ENCODE data around the gene BZW2. TPM values are rescaled to one million over a fixed set of nuclear protein-coding genes. Genes with fewer than 3 reads are reported as not detected.

BZW2 gene
- total and polyA plus RNA-seq, 4 donors, result 39.0 to 78.5 (median 64.8) TPM

DNA sequence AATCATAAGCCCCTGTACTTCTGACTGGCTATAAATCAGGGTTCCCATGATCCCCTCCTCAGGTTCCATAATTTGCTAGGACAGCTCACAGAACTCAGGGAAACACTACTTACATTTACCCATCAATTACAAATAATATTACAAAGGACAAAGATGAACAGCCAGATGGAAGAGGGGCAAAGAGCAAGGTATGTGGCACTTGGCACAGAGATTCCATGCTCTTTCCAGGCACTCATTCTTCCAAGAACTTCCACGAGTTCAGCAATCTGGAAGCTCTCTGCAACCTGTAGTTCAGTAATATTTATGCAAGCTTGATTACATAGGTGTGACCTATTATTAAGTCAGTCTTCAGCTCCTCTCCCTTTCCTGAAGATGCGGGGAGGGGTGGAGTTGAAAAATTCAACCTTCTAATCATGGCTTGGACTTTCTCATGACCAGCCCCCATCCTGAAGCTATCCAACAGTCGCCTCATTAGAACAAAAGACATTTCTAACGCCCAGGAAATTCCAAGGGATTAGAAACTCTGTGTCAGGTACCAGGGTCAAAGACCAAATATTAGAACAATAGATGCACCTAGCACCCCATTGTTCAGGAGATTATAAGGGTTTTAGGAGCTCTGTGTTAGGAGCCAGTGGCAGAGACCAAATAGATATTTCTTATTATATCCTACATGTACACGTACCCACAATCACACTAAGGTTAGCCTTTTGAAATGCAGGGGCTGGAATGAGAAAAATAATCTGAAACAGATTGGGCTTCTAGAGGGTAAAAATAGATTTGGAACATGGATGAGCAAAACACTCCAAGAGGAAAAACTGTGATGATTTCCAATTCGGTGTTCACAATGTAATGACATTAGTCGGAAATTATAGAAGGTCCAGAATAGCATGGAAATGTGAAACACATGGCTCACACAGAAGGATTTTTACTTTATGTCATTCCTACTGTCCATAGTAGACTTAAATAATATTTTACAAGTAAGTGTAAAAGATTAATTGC, 7.4 kb upstream of the BZW2 start:
- H3K27ac ChIP-seq (ENCODE audit: low read depth, low read length), result no peak overlapping the region
- DNase-seq (ENCODE audit: low read depth in 4 of 6, low spot score in 6 of 6), result peak in 1 of 6 donors; percentile 46

DNA sequence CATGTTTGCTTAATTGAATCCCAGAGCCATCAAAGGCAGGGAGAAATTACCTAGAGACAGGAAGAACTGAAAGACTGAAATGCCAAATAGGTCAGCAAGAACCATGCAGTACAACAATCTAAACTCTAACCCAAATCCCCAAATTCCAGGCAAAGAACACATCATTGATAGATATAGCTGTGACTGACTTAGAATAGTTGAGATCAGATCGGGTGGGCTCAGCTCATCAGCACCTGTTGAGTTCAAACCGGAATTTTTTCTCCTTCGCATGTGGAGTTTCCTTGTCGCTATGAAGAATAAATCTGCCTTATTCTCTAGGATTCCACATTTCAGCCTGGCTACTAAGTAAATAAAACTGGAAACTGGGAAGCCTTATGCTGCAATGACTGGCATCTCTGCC, 1.8 kb upstream of the BZW2 start:
- peaks cover 15% of the 10 kb centered on the region for H3K4me1 ChIP-seq (ENCODE audit: control insufficient read depth, insufficient read depth, low read length)
- H3K9me3 ChIP-seq (ENCODE audit: control insufficient read depth, insufficient read depth, low read length), result no peaks in the 10 kb centered on the region
- H3K36me3 ChIP-seq (ENCODE audit: control insufficient read depth, insufficient read depth, low read length), result no peaks in the 10 kb centered on the region
- WGBS (ENCODE audit: insufficient coverage), result no CpG with 5 or more reads among the region's 4 CpGs
- peak overlapping the region; percentile 100 for H3K4me3 ChIP-seq (ENCODE audit: low read depth, low read length)
- H3K27me3 ChIP-seq (ENCODE audit: control insufficient read depth, insufficient read depth, low read length), result no peaks in the 10 kb centered on the region
- H3K27ac ChIP-seq (ENCODE audit: low read depth, low read length), result peak overlapping the region; percentile 96
- DNase-seq (ENCODE audit: low read depth in 4 of 6, low spot score in 6 of 6), result no peak

More for the DNA sequence above, 7.4 kb upstream of the BZW2 start:
- Histone ChIP-seq H3K27me3 (ENCODE audit: control insufficient read depth, insufficient read depth, low read length) (no peaks in the 10 kb centered on the region), H3K9me3 (ENCODE audit: control insufficient read depth, insufficient read depth, low read length) (no peaks in the 10 kb centered on the region), H3K4me3 (ENCODE audit: low read depth, low read length) (no peak overlapping the region), H3K4me1 (ENCODE audit: control insufficient read depth, insufficient read depth, low read length) (peaks cover 2% of the 10 kb centered on the region), H3K36me3 (ENCODE audit: control insufficient read depth, insufficient read depth, low read length) (peaks cover 3% of the 10 kb centered on the region)
- whole genome bisulfite sequencing (ENCODE audit: insufficient coverage), result 100% methylated on average over 2 of the region's 7 CpGs

DNA sequence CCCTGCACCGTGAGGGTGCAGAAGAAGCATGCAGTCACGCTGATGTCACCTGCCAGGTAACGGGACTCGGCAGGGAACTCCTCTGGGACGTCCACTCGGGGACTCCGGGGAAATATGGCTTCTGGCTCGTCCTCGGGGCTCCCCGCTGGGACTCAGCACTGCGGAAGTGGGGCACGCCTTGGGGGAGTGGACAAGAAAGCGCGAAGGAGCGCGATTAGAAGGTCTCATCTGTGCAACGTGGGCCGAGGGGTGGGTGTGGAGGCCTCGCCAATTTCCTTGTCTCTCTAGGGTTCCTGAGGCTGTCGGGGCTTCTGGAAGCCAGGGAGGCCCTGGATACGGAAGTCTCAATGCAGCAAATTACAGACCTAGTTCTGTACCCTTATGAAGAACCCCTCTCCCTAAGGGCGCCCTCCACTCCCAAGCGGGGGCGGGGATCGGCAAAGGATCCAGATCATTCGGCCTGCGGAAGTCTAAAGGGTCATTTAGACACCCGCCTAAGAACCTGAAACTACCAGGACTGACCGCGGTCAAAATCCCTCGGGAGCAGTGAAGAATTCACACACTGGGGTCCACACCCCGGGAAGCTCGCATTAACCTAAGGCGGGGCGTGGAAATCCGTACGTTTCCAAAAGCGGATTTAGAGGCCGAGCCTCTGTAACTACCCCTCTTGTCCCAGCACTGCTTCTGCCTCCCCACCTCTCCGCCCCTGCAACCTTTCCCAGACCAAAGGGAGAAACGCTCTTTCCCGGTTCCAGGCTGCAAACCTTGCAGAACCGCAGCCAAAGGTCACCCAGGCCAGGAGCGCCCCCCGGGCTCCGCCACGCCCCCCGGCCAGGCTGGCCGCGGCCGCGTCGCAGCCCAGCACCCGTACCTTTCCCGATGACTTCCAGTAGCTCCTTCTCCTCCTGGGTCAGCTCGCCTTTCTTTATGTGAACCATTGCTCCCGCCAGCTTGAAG, 1.1 kb upstream of the BZW2 start:
- Histone ChIP-seq H3K27me3 (ENCODE audit: control insufficient read depth, insufficient read depth, low read length) (no peaks in the 10 kb centered on the region), H3K36me3 (ENCODE audit: control insufficient read depth, insufficient read depth, low read length) (no peaks in the 10 kb centered on the region), H3K4me3 (ENCODE audit: low read depth, low read length) (peak overlapping the region; percentile 100), H3K9me3 (ENCODE audit: control insufficient read depth, insufficient read depth, low read length) (no peaks in the 10 kb centered on the region), H3K27ac (ENCODE audit: low read depth, low read length) (peak overlapping the region; percentile 96), H3K4me1 (ENCODE audit: control insufficient read depth, insufficient read depth, low read length) (peaks cover 15% of the 10 kb centered on the region)
- peak in 2 of 6 donors; percentile 67 to 71 for DNase-seq (ENCODE audit: low read depth in 4 of 6, low spot score in 6 of 6)
- under 1% methylated on average over 57 of the region's 57 CpGs for WGBS (ENCODE audit: insufficient coverage)

DNA sequence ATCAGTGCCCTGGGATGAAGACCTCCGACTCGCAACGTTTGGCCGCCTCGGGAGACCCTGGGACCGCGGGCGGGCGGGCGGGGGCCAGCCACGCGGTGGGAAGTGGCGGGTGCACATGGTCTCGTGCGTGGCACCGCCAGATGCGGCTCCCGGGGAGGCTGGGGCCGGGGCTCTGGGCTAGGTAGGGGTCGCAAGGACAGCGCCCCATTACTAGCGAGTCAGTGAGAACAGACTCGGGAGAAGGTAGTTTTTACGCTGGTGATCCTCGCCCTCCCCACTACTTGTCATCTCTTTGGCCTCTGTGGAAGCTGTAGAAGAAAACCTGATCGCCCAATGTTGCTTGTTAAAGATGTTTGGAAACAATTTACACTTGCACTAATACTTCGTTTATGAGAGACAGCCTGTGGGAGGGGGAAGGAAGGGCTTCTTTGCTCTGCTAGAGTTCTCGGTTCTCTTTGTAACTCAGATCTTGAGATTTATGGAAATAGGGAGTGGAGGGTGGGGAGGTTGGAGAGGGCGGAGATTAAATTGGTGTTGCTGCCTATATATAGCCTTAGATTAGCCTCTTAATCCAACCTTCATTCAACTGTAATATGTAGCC, 591 bp downstream of the BZW2 start:
- H3K4me1 ChIP-seq (ENCODE audit: control insufficient read depth, insufficient read depth, low read length), result peaks cover 15% of the 10 kb centered on the region
- H3K27me3 ChIP-seq (ENCODE audit: control insufficient read depth, insufficient read depth, low read length), result no peaks in the 10 kb centered on the region
- DNase-seq (ENCODE audit: low read depth in 4 of 6, low spot score in 6 of 6), result peak in 2 of 6 donors; percentile 57 to 72
- no peaks in the 10 kb centered on the region for H3K9me3 ChIP-seq (ENCODE audit: control insufficient read depth, insufficient read depth, low read length)
- H3K36me3 ChIP-seq (ENCODE audit: control insufficient read depth, insufficient read depth, low read length), result no peaks in the 10 kb centered on the region
- H3K27ac ChIP-seq (ENCODE audit: low read depth, low read length), result peak overlapping the region; percentile 96
- WGBS (ENCODE audit: insufficient coverage), result 0% methylated on average over 19 of the region's 29 CpGs
- H3K4me3 ChIP-seq (ENCODE audit: low read depth, low read length), result peak overlapping the region; percentile 100

DNA sequence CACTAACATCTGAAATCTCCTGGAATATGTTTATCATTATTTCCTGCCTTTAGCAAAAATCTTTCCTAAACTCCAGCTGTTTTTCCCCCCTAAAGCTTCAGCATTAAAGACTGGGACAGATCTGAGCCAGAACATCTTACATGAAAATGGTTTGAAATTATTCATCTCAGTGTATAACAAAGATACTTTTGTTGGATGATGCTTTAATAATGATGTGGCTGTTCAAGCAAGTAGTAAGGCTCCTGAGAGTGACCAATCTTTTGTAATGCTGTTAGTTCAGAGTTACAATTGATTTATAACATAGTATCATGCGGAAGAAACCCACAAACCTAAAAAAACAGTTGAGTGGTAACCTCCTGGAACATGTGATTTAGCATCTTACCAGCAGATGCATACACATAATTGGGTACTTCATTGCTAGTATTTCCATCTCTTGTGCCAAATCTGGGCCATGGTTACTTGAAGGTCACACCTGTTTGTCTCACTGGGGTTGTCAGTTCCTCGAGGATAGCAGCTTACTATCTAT, 1.5 kb downstream of the BZW2 start:
- Histone ChIP-seq H3K27me3 (ENCODE audit: control insufficient read depth, insufficient read depth, low read length) (no peaks in the 10 kb centered on the region), H3K9me3 (ENCODE audit: control insufficient read depth, insufficient read depth, low read length) (no peaks in the 10 kb centered on the region), H3K36me3 (ENCODE audit: control insufficient read depth, insufficient read depth, low read length) (no peaks in the 10 kb centered on the region), H3K4me1 (ENCODE audit: control insufficient read depth, insufficient read depth, low read length) (peaks cover 15% of the 10 kb centered on the region), H3K27ac (ENCODE audit: low read depth, low read length) (peak overlapping the region; percentile 55), H3K4me3 (ENCODE audit: low read depth, low read length) (peak overlapping the region; percentile 100)
- WGBS (ENCODE audit: insufficient coverage), result 40% methylated on average over 1 of the region's 2 CpGs
- DNase-seq (ENCODE audit: low read depth in 4 of 6, low spot score in 6 of 6), result peak in 2 of 6 donors; percentile 14 to 45

DNA sequence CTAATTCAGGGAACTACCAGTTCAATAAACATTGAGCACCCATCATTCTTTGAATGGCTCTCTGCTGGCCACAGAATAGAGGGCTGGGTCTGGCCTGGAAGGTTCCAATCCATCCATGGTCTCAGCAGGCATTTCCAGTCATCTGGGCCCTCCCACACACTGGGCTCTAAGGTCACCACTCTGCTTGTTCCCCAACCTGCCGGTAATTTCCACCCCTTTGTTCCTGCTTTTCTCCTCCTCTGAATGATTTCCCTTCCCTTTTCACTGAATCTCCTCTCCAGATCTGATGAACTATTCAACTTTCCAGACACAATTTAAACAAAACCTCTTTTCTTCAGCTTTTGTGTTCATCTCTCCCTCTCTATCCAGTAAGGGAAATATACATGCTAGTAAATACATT, 2.6 kb downstream of the BZW2 start:
- H3K4me3 ChIP-seq (ENCODE audit: low read depth, low read length), result peak overlapping the region; percentile 11
- 25% methylated on average over 1 of the region's 1 CpG for WGBS (ENCODE audit: insufficient coverage)
- peak in 2 of 6 donors; percentile 24 to 25 for DNase-seq (ENCODE audit: low read depth in 4 of 6, low spot score in 6 of 6)
- H3K9me3 ChIP-seq (ENCODE audit: control insufficient read depth, insufficient read depth, low read length), result no peaks in the 10 kb centered on the region
- H3K27ac ChIP-seq (ENCODE audit: low read depth, low read length), result peak overlapping the region; percentile 55
- H3K4me1 ChIP-seq (ENCODE audit: control insufficient read depth, insufficient read depth, low read length), result peaks cover 14% of the 10 kb centered on the region
- H3K36me3 ChIP-seq (ENCODE audit: control insufficient read depth, insufficient read depth, low read length), result no peaks in the 10 kb centered on the region
- H3K27me3 ChIP-seq (ENCODE audit: control insufficient read depth, insufficient read depth, low read length), result no peaks in the 10 kb centered on the region

DNA sequence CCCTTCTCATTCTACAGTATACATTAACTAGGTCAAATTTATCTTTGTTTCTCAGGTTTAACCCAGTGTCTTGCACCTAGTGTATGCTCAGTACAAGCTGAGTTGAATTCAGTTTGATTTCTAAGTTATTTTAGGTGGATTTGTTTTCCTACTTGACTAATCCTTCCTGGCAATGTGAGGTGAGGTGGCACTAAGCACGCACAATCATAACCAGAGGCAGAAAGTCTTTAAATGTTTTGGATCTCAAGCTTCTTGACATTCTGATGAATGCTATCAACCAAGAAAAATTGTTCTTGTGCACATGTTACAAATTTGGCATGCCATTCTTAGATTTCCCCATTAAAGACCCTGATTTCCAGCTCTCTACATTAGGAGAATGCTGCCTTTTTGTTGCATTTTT, 3.2 kb downstream of the BZW2 start:
- Histone ChIP-seq H3K4me3 (ENCODE audit: low read depth, low read length) (peak overlapping the region; percentile 11), H3K9me3 (ENCODE audit: control insufficient read depth, insufficient read depth, low read length) (no peaks in the 10 kb centered on the region), H3K4me1 (ENCODE audit: control insufficient read depth, insufficient read depth, low read length) (peaks cover 9% of the 10 kb centered on the region), H3K27ac (ENCODE audit: low read depth, low read length) (peak overlapping the region; percentile 55), H3K36me3 (ENCODE audit: control insufficient read depth, insufficient read depth, low read length) (no peaks in the 10 kb centered on the region), H3K27me3 (ENCODE audit: control insufficient read depth, insufficient read depth, low read length) (no peaks in the 10 kb centered on the region)
- DNase-seq (ENCODE audit: low read depth in 4 of 6, low spot score in 6 of 6), result no peak
- WGBS (ENCODE audit: insufficient coverage), result no CpG with 5 or more reads among the region's 1 CpG

DNA sequence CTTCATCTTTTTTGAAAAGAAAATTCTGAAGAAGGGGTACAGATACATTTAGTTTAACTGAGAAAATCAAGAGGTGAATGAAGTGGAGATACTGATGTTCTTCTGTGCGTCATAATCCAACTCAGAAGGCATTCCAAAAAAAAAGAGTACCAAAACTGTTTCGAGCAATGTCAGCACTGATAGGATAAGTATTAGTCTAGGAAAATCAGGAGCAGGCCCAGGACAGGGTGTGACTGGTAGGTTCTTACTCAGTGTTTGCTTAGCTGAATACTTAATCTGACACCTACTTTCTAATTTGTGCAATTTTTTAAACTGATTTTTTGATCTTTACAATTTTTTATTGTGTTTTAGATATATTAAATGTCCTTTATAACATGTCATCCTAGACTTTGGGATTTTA, 4.3 kb downstream of the BZW2 start:
- no peak for DNase-seq (ENCODE audit: low read depth in 4 of 6, low spot score in 6 of 6)
- H3K4me1 ChIP-seq (ENCODE audit: control insufficient read depth, insufficient read depth, low read length), result peaks cover 3% of the 10 kb centered on the region
- H3K4me3 ChIP-seq (ENCODE audit: low read depth, low read length), result no peak overlapping the region
- H3K9me3 ChIP-seq (ENCODE audit: control insufficient read depth, insufficient read depth, low read length), result no peaks in the 10 kb centered on the region
- H3K36me3 ChIP-seq (ENCODE audit: control insufficient read depth, insufficient read depth, low read length), result no peaks in the 10 kb centered on the region
- no peak overlapping the region for H3K27ac ChIP-seq (ENCODE audit: low read depth, low read length)
- WGBS (ENCODE audit: insufficient coverage), result no CpG with 5 or more reads among the region's 2 CpGs
- no peaks in the 10 kb centered on the region for H3K27me3 ChIP-seq (ENCODE audit: control insufficient read depth, insufficient read depth, low read length)

Data from spinal cord (tissue), 10 donors.